ENCODE results near the gene NAA15.
A peak's percentile ranks its signal among the peaks of the same experiment; 100 is the strongest.
"Not testable (repeated sequence)": the region's sequence is repeated elsewhere in the genome, so short reads cannot be mapped to it uniquely, and the experiment has no call there.

The NAA15 gene

GRCh38 chr4:139450586-139450985 lies 149.3 kb downstream of the NAA15 start:
- DNase-seq (ENCODE audit: low read depth in 2 of 2, low spot score in 1 of 2): no peak

- DNase-seq (ENCODE audit: low read depth in 2 of 2, low spot score in 1 of 2): no peak
These were observed 150.7 kb downstream of the NAA15 start for GRCh38 chr4:139451997-139452396.

GRCh38 chr4:139453041-139453370 lies 151.7 kb downstream of the NAA15 start:
- DNase-seq (ENCODE audit: low read depth in 2 of 2, low spot score in 1 of 2): no peak

- DNase-seq (ENCODE audit: low read depth in 2 of 2, low spot score in 1 of 2): peak; percentile 86 to 91
These were observed 152.2 kb downstream of the NAA15 start for GRCh38 chr4:139453371-139454110.

- no peak for DNase-seq (ENCODE audit: low read depth in 2 of 2, low spot score in 1 of 2)
These were observed 153.1 kb downstream of the NAA15 start, which contains the start of gene RAB33B for GRCh38 chr4:139454111-139455045. RAB33B (plus strand) TSS chr4:139454121; CDS start chr4:139454196, 75 bp downstream.

- DNase-seq (ENCODE audit: low read depth in 2 of 2, low spot score in 1 of 2): no peak
These were observed 153.8 kb downstream of the NAA15 start for GRCh38 chr4:139455126-139455538.

GRCh38 chr4:139457318-139457717 lies 156.0 kb downstream of the NAA15 start:
- no peak for DNase-seq (ENCODE audit: low read depth in 2 of 2, low spot score in 1 of 2)

- no peak for DNase-seq (ENCODE audit: low read depth in 2 of 2, low spot score in 1 of 2)
These were observed 157.2 kb downstream of the NAA15 start for GRCh38 chr4:139458543-139458942.

- DNase-seq (ENCODE audit: low read depth in 2 of 2, low spot score in 1 of 2): no peak
These were observed 157.7 kb downstream of the NAA15 start for GRCh38 chr4:139458999-139459398.

GRCh38 chr4:139460565-139460964 lies 159.3 kb downstream of the NAA15 start:
- no peak for DNase-seq (ENCODE audit: low read depth in 2 of 2, low spot score in 1 of 2)

- DNase-seq (ENCODE audit: low read depth in 2 of 2, low spot score in 1 of 2): no peak
These were observed 159.8 kb downstream of the NAA15 start for GRCh38 chr4:139461022-139461628.

- DNase-seq (ENCODE audit: low read depth in 2 of 2, low spot score in 1 of 2): not testable (repeated sequence)
These were observed 163.2 kb downstream of the NAA15 start for GRCh38 chr4:139464512-139464911.

- no peak for DNase-seq (ENCODE audit: low read depth in 2 of 2, low spot score in 1 of 2)
These were observed 164.6 kb downstream of the NAA15 start for GRCh38 chr4:139465922-139466321.

GRCh38 chr4:139468756-139469155 lies 167.5 kb downstream of the NAA15 start:
- DNase-seq (ENCODE audit: low read depth in 2 of 2, low spot score in 1 of 2): not testable (repeated sequence)

GRCh38 chr4:139469216-139469615 lies 167.9 kb downstream of the NAA15 start:
- no peak for DNase-seq (ENCODE audit: low read depth in 2 of 2, low spot score in 1 of 2)
